UCSD-AML1 (cell line): ENCODE results near the gene PSMC3.

ENCODE experiments used
- DNase-seq: peaks from one replicate; lab custom pipeline; 2025; ENCODE audit not compliant: unreplicated experiment; lab: John Stamatoyannopoulos, UW

PSMC3 gene

GRCh38 chr11:47443028-47443700 is 16.9 kb upstream of the PSMC3 start:
- no peak for DNase-seq

GRCh38 chr11:47442514-47442913 is 16.3 kb upstream of the PSMC3 start:
- DNase-seq: no peak

- DNase-seq: no peak
Observed at GRCh38 chr11:47441421-47441820, 15.2 kb upstream of the PSMC3 start.

GRCh38 chr11:47440054-47440476 is 13.8 kb upstream of the PSMC3 start:
- DNase-seq: no peak

GRCh38 chr11:47438721-47439120 is 12.5 kb upstream of the PSMC3 start:
- DNase-seq: no peak

- no peak for DNase-seq
Observed at GRCh38 chr11:47437746-47438418, 11.6 kb upstream of the PSMC3 start.

- DNase-seq: no peak
Observed at GRCh38 chr11:47437218-47437745, 11.0 kb upstream of the PSMC3 start.

- DNase-seq: no peak
Observed at GRCh38 chr11:47436726-47437125, 10.5 kb upstream of the PSMC3 start.

GRCh38 chr11:47435687-47436086 is 9.4 kb upstream of the PSMC3 start:
- no peak for DNase-seq

GRCh38 chr11:47434011-47434786 is 8.0 kb upstream of the PSMC3 start:
- DNase-seq: no peak

GRCh38 chr11:47433157-47433556 is 6.9 kb upstream of the PSMC3 start:
- no peak for DNase-seq

GRCh38 chr11:47431356-47432083 is 5.3 kb upstream of the PSMC3 start:
- no peak for DNase-seq

- no peak for DNase-seq
Observed at GRCh38 chr11:47430524-47430923, 4.3 kb upstream of the PSMC3 start.

GRCh38 chr11:47425611-47426010 is 628 bp downstream of the PSMC3 start:
- no peak for DNase-seq

GRCh38 chr11:47418454-47419259 is 7.6 kb downstream of the PSMC3 start:
- DNase-seq: no peak

- no peak for DNase-seq
Observed at GRCh38 chr11:47417712-47418111, 8.5 kb downstream of the PSMC3 start.

- no peak for DNase-seq
Observed at GRCh38 chr11:47415949-47416472, 10.2 kb downstream of the PSMC3 start.

- DNase-seq: no peak
Observed at GRCh38 chr11:47415091-47415854, 11.0 kb downstream of the PSMC3 start.

GRCh38 chr11:47414685-47415070 is 11.6 kb downstream of the PSMC3 start:
- DNase-seq: no peak
